GM12873 (cell line): ENCODE data around the gene LANCL1.

ENCODE experiments used
- TF ChIP-seq, protein P1 (sequence below): IDR thresholded peaks from 2 replicates; pipeline ENCODE4 v1.5.1; 2012; ENCODE audit warnings: low read depth, mild to moderate bottlenecking, moderate library complexity, low read length, control low read depth; ENCODE audit not compliant: insufficient read depth; ENCODE audit errors: missing control alignments

LANCL1 gene

GRCh38 chr2:210428393-210429179 lies 48.0 kb downstream of the LANCL1 start:
- TF ChIP-seq, protein P1, sequence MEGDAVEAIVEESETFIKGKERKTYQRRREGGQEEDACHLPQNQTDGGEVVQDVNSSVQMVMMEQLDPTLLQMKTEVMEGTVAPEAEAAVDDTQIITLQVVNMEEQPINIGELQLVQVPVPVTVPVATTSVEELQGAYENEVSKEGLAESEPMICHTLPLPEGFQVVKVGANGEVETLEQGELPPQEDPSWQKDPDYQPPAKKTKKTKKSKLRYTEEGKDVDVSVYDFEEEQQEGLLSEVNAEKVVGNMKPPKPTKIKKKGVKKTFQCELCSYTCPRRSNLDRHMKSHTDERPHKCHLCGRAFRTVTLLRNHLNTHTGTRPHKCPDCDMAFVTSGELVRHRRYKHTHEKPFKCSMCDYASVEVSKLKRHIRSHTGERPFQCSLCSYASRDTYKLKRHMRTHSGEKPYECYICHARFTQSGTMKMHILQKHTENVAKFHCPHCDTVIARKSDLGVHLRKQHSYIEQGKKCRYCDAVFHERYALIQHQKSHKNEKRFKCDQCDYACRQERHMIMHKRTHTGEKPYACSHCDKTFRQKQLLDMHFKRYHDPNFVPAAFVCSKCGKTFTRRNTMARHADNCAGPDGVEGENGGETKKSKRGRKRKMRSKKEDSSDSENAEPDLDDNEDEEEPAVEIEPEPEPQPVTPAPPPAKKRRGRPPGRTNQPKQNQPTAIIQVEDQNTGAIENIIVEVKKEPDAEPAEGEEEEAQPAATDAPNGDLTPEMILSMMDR: no peak

- TF ChIP-seq, protein P1: no peak
These were observed 54.2 kb downstream of the LANCL1 start for GRCh38 chr2:210422366-210422765.

DNA sequence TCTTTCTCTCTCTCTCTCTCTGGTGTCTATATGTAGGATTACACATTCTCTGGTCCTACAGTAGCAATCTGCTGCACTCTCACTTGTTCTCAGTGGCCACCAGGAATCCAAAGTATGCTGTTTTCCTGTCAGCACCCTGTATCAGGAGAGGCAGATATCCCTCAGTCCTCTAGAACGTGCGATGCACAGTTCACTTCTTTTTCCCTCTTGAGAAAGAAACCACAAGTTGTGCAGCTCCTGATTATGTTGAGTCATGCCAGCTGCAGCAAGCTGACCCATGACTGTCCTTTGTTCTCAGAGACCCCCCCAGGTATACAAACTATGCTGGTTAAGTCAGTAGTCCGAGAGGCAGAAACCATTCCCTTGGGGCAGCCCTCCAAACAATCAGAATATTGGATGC lies 54.6 kb downstream of the LANCL1 start:
- TF ChIP-seq, protein P1: no peak

DNA sequence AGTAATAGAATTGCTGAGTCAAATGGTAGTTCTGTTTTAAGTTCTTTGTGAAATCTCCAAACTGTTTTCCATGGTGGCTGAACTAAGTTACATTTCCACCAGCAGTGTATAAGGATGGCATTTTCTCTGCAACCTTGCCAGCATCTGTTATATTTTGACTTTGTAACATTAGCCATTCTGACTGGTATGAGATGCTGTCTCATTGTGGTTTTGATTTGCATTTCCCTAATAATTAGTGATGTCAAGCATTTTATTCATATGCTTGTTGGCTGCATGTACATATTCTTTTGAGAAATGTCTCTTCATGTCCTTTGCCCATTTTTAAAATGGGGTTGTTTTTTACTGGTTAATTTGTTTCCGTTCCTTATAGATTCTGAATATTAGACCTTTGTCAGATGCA lies 63.9 kb downstream of the LANCL1 start:
- TF ChIP-seq, protein P1: no peak

GRCh38 chr2:210410542-210410941 lies 66.0 kb downstream of the LANCL1 start:
- TF ChIP-seq, protein P1: no peak

- TF ChIP-seq, protein P1: no peak
These were observed 77.0 kb downstream of the LANCL1 start for GRCh38 chr2:210399440-210400041.

- TF ChIP-seq, protein P1: no peak
These were observed 84.1 kb downstream of the LANCL1 start for GRCh38 chr2:210392469-210392881.
